MM.1S (cell line): ENCODE data around the gene FXYD7.

Experiments used
- DNase-seq: peaks from one replicate; pipeline ENCODE4 v3.0.0-alpha.2; 2015
- H2AFZ ChIP-seq: fragments of 300-600 bp; sonication (generic); 2 replicates; pipeline ENCODE4 v1.6.0; 2016; ENCODE audit warnings: antibody characterized with exemption, low read length
- H3F3A ChIP-seq: fragments of 300-600 bp; sonication (generic); 2 replicates; pipeline ENCODE4 v1.6.1; 2016; ENCODE audit warnings: mild to moderate bottlenecking, antibody characterized with exemption, low read length, moderate library complexity, mixed read lengths; ENCODE audit not compliant: insufficient read depth
- H3K27ac ChIP-seq: fragments of 300-600 bp; sonication (generic); 2 replicates; pipeline ENCODE4 v1.5.1; 2016; ENCODE audit warnings: mild to moderate bottlenecking, low read length
- H3K27me3 ChIP-seq: fragments of 300-600 bp; sonication (generic); replicated peaks from 2 replicates; pipeline ENCODE4 v1.6.0; 2016; ENCODE audit warnings: low read length; ENCODE audit not compliant: insufficient read depth
- H3K36me3 ChIP-seq: fragments of 300-600 bp; sonication (generic); replicated peaks from 2 replicates; pipeline ENCODE4 v1.6.1; 2016; ENCODE audit warnings: mild to moderate bottlenecking, low read length, mixed read lengths; ENCODE audit not compliant: insufficient read depth
- H3K4me1 ChIP-seq: fragments of 300-600 bp; sonication (generic); 2 replicates; pipeline ENCODE4 v1.6.1; 2016; ENCODE audit warnings: low read length, mixed read lengths
- H3K4me2 ChIP-seq: fragments of 300-600 bp; sonication (generic); 2 replicates; pipeline ENCODE4 v1.6.0; 2016; ENCODE audit warnings: low read depth, low read length
- H3K4me3 ChIP-seq: fragments of 300-600 bp; sonication (generic); 2 replicates; pipeline ENCODE4 v1.5.1; 2016; ENCODE audit warnings: low read length, mixed read lengths
- H3K79me2 ChIP-seq: fragments of 300-600 bp; sonication (generic); 2 replicates; pipeline ENCODE4 v1.6.1; 2016; ENCODE audit warnings: mixed run types, low read length, mixed read lengths
- H3K9ac ChIP-seq: fragments of 300-600 bp; sonication (generic); 2 replicates; pipeline ENCODE4 v1.6.1; 2016; ENCODE audit warnings: low read length, mixed read lengths
- H3K9me2 ChIP-seq: fragments of 300-600 bp; sonication (generic); replicated peaks from 2 replicates; pipeline ENCODE4 v1.6.1; 2016; ENCODE audit warnings: mild to moderate bottlenecking, low read length, mixed read lengths; ENCODE audit not compliant: insufficient read depth
- H3K9me3 ChIP-seq: fragments of 300-600 bp; sonication (generic); replicated peaks from 2 replicates; pipeline ENCODE4 v1.6.1; 2016; ENCODE audit warnings: mild to moderate bottlenecking, low read length, mixed read lengths; ENCODE audit not compliant: insufficient read depth
- H4K20me1 ChIP-seq: fragments of 300-600 bp; sonication (generic); 2 replicates; pipeline ENCODE4 v1.6.1; 2016; ENCODE audit warnings: mild to moderate bottlenecking, low read length, moderate library complexity, mixed read lengths; ENCODE audit not compliant: insufficient read depth
- EZH2 ChIP-seq: fragments of 300-600 bp; sonication (generic); optimal IDR thresholded peaks from 2 replicates; pipeline ENCODE3; 2017; ENCODE audit warnings: low read depth, mild to moderate bottlenecking, antibody characterized with exemption, low read length, mixed read lengths
- EZH2phosphoT487 ChIP-seq: fragments of 300-600 bp; sonication (generic); IDR thresholded peaks from 2 replicates; pipeline ENCODE4 v1.6.1; 2018; ENCODE audit warnings: antibody characterized with exemption, low read length
- TF ChIP-seq, protein P1 (sequence below): fragments of 300-600 bp; sonication (generic); IDR thresholded peaks from 2 replicates; pipeline ENCODE4 v1.5.1; 2016; ENCODE audit warnings: antibody characterized with exemption, low read length, mixed read lengths

The FXYD7 gene

DNA sequence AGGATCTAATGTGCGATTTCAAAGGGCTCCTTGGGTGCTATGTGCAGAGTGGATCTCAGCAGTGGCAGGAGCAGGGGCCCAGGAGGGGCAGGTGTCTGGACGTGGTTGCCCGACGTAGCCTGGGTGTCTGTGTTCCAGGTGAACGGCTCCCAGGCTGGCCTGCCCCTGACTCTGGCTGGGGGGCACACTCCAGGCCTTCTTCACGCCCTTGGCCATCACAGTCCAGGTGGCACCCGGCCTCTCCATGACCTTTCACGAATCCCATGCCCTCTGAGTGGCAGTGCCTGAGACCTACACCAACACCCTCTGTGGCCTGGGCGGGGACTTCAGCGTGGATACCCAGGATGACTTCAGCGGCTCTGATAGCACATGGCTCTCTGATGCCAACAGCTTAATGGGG, 38.7 kb upstream of the FXYD7 start:
- Histone ChIP-seq H2AFZ (no peak overlapping the region), H4K20me1 (no peaks in the 10 kb centered on the region), H3F3A (no peaks in the 10 kb centered on the region), H3K79me2 (no peaks in the 10 kb centered on the region), H3K4me3 (no peak overlapping the region), H3K4me2 (no peak overlapping the region), H3K9ac (no peak overlapping the region), H3K27me3 (peaks cover 67% of the 10 kb centered on the region), H3K9me2 (no peaks in the 10 kb centered on the region), H3K27ac (no peak overlapping the region), H3K4me1 (no peaks in the 10 kb centered on the region), H3K9me3 (no peaks in the 10 kb centered on the region), H3K36me3 (no peaks in the 10 kb centered on the region)
- no peak for TF ChIP-seq EZH2
- no peak for TF ChIP-seq EZH2phosphoT487
- TF ChIP-seq, protein P1, sequence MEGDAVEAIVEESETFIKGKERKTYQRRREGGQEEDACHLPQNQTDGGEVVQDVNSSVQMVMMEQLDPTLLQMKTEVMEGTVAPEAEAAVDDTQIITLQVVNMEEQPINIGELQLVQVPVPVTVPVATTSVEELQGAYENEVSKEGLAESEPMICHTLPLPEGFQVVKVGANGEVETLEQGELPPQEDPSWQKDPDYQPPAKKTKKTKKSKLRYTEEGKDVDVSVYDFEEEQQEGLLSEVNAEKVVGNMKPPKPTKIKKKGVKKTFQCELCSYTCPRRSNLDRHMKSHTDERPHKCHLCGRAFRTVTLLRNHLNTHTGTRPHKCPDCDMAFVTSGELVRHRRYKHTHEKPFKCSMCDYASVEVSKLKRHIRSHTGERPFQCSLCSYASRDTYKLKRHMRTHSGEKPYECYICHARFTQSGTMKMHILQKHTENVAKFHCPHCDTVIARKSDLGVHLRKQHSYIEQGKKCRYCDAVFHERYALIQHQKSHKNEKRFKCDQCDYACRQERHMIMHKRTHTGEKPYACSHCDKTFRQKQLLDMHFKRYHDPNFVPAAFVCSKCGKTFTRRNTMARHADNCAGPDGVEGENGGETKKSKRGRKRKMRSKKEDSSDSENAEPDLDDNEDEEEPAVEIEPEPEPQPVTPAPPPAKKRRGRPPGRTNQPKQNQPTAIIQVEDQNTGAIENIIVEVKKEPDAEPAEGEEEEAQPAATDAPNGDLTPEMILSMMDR = no peak
- no peak for DNase-seq

DNA sequence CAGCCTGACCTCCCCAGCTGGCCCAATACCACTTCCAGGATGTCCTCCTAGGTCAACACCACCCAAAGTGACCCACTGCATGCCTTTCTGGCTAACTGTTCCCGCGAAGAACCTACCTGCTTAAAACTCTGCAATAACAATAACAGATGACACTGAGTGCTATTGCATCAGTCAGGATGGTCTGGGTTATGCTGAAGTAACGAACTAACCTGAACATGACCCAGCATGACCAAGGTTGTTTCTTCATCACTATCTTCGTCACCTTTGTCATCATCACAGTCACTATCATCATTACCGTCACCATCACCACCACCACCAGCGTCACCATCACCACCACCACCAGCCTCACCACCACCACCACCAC, 38.0 kb upstream of the FXYD7 start:
- no peak for TF ChIP-seq EZH2
- no peak for TF ChIP-seq EZH2phosphoT487
- TF ChIP-seq, protein P1 = no peak
- no peaks in the 10 kb centered on the region for H3K4me1 ChIP-seq

DNA sequence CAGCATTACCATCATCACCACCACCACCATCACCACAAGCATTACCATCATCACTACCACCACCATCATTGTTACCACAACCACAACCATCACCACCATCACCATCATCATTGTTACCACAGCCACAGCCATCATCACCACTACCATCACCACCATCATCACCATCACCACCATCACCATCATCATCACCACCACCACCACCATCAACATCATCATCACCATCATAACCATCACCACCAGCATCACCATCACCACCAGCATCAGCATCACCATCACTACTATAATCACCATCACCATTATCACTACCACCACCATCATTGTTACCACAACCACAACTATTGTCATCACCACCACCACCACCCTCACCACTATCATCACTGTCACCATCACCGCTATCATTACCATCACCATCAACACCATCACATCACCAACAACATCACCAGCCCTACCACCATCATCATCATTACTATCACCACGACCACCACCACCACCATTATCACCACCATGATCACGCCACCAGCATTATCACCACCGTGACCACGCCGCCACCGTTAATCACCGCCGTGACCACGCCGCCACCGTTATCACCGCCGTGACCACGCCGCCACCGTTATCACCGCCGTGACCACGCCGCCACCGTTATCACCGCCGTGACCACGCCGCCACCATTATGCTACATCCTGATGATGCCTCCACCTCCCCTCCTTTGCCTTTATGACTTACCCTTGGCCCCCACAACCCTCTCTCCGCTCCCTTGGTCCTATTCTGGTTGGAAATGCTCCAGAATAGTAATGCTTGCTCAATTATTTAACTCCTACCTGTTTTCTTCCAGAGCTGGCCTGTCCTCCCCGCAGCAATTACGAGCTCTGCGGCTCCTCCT, 37.4 kb upstream of the FXYD7 start:
- Histone ChIP-seq H3K9ac (no peak overlapping the region), H3F3A (no peaks in the 10 kb centered on the region), H3K79me2 (no peaks in the 10 kb centered on the region), H3K27ac (no peak overlapping the region), H4K20me1 (no peaks in the 10 kb centered on the region), H3K4me3 (no peak overlapping the region), H2AFZ (no peak overlapping the region), H3K4me1 (no peaks in the 10 kb centered on the region), H3K9me2 (no peaks in the 10 kb centered on the region), H3K9me3 (no peaks in the 10 kb centered on the region), H3K27me3 (peaks cover 67% of the 10 kb centered on the region), H3K4me2 (no peak overlapping the region), H3K36me3 (no peaks in the 10 kb centered on the region)
- TF ChIP-seq, protein P1 = no peak
- TF ChIP-seq EZH2 = no peak
- no peak for DNase-seq

More for the DNA sequence above, 38.0 kb upstream of the FXYD7 start:
- no peaks in the 10 kb centered on the region for H3K36me3 ChIP-seq
- H3K4me2 ChIP-seq = no peak overlapping the region
- peaks cover 67% of the 10 kb centered on the region for H3K27me3 ChIP-seq
- H3K27ac ChIP-seq = no peak overlapping the region
- no peaks in the 10 kb centered on the region for H3K79me2 ChIP-seq
- no peaks in the 10 kb centered on the region for H4K20me1 ChIP-seq
- no peaks in the 10 kb centered on the region for H3F3A ChIP-seq
- no peak overlapping the region for H3K9ac ChIP-seq
- H3K9me2 ChIP-seq = no peaks in the 10 kb centered on the region
- no peak overlapping the region for H3K4me3 ChIP-seq
- H3K9me3 ChIP-seq = no peaks in the 10 kb centered on the region
- H2AFZ ChIP-seq = no peak overlapping the region
- no peak for DNase-seq
